Peyer's patch (tissue), 4 donors: Measurements from ENCODE around the gene RASA3.

Experiments used
- CTCF ChIP-seq, 6 experiments: fragments of 450-650 bp in 4 of 6; fragments of 200-600 bp in 2 of 6; sonication (generic) in 1 of 6; IDR thresholded peaks; one replicate each; pipeline ENCODE4 v1.5.1; 2017 to 2019; ENCODE audit warnings: antibody characterized with exemption in 6 of 6, mild to moderate bottlenecking in 3 of 6, moderate library complexity in 1 of 6
- POLR2A ChIP-seq, 2 donors: fragments of 450-650 bp; IDR thresholded peaks; one replicate each; pipeline ENCODE4 v1.5.1; 2017; ENCODE audit warnings: antibody characterized with exemption in 2 of 2, mild to moderate bottlenecking in 2 of 2, moderate library complexity in 2 of 2

- TF ChIP-seq CTCF (IDR thresholded peaks at IDR 0.05) (peak in 4 of 6 experiments; percentile 40 to 83 (median 76)), POLR2A (IDR thresholded peaks at IDR 0.05) (no peak)
Observed at GRCh38 chr13:113947311-113948033, 185.0 kb downstream of the RASA3 start.
